HT-29 (cell line): ENCODE measurements around the gene PACSIN3. TPM values are rescaled to one million over a fixed set of nuclear protein-coding genes. Genes with fewer than 3 reads are reported as not detected.
"Not testable (repeated sequence)": the region's sequence is repeated elsewhere in the genome, so short reads cannot be mapped to it uniquely, and the experiment has no call there.

Source experiments
- DNase-seq: peaks from one replicate; pipeline ENCODE4 v3.0.0-alpha.2; 2015; ENCODE audit warnings: low spot score
- total RNA-seq: library from RNA; depleted of rRNA; stranded (reverse); fragments of >200 nt; shearing (Covaris generic); gene quantifications from 2 replicates; pipeline ENCODE4 v1.2.3, GENCODE V29; 2014; rRNA removed

The PACSIN3 gene
- total RNA-seq, result 2.6 and 3.7 TPM in 2 replicates

DNA sequence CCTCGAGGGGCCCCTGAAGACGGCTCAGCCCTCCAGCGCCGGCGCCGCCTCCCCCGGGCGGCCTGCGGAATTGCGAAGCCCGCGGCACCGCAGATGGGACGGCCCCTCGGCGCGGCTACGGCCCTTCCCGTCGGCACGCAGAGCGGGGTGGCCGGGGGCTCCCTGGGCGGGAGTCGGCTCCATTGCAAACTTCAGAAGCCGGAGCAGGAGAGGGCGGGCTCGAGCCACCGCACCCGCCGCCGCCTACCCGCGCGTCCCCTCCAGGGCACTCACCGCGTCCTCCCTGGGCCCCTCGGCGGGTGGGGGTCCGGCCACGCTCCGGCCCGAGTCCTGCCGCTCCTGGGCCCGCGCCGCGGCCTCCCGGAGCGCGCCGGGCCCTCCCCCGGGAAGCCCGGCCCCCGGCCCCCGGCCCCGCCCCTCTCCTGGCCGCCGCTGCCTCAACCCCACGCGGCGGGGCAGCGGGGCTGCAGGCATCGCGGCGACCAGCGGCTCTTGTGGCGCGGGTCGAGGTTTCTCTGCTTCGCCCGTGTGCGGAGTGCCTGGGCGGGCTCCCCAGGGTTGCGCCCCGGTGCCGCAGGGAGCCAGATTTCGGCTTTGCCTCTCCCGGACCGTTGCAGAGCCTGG, at the start of gene PACSIN3:
Gene PACSIN3 (minus strand): TSS at position 359 of the 624 bp plus-strand sequence. CDS start 3,707 bp downstream, outside the sequence.
- DNase-seq, result no peak

DNA sequence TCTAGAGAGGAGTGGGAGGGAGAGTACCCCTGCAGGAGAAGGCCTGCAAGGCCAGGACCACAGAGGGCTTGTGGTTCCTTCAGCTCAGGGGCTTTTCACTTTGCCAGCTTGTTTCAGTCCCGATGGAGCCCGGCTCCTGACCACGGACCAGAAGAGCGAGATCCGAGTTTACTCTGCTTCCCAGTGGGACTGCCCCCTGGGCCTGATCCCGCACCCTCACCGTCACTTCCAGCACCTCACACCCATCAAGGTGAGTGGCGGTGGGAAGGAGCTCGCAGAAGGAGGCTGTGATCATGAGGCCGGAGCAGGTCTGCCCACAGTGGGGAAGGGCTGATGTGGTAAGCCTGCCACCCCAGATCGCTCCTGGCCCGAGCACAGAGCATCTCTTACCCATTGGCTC, 48.9 kb upstream of the PACSIN3 start:
- DNase-seq, result no peak

- DNase-seq, result peak; percentile 68
Observed at GRCh38 chr11:47234669-47235100, 48.5 kb upstream of the PACSIN3 start.

DNA sequence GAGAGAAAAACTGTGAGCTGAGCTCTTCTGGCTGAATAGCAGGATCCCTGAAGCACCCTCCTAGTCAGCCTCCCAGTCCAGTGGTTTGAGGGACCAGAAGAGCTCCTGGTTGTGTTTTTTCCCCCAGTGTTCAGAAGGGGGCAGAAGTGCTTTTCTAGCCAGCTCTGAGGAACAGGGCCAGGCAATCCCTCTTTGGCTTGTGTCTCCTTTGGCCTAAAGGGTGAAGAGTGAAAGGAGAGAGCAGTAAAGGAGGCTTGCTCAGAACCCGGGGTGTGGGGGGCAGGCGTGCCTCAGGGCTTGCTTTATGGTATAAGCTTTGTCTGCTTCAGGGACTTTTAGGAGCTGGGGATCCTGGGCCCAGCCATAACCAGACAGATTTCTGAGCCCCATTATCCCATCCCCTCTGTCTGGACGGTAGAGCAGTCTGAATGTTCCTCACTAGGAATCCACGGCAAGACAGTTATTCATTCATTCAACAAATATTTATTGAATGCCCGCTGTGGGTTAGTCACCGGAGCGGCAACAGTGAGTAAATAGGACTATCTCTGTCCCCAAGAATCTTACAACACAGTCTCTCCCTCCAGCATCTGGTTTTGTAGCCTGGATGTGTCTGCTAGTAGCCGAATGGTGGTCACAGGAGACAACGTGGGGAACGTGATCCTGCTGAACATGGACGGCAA, 47.9 kb upstream of the PACSIN3 start:
- peak; percentile 74 for DNase-seq

DNA sequence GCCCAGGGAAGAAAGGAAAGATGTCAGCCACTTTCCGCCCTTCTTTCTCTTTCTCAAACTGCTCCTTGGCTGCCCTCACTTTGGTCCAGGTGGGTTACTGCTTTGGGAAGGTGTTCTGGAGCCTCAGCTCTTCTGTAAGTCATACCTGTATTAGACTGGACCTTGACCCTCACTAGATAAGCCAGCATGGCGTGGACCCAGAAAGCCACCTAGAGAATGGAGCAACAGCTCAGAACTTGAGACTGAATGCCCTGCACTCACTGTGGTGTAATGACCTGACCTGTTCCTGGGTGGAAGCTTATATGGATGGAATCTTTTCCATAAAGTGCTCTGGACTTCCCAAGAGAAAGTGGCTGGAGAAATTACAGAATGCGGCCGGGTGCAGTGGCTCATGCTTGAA, 46.8 kb upstream of the PACSIN3 start:
- no peak for DNase-seq

DNA sequence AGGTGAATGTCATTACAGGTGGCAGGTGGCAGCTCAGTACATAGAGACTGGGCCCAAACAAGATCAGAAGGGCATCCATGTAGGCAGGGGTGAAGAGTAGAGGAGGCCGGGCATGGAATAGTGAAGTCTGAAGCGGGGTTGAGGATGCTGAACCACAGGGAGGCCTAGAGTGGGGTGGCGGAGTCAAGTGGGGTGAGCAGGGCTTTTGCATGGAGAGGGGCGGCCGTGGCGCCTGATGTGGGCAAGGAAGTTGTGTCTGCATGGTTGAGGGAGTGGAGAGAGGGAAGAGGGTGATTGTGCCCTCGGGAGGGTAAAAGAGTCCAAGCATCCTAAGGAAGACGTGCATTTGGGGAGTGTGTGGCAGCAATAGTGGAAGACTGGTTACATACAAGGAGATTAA, 42.9 kb upstream of the PACSIN3 start:
- DNase-seq, result no peak

- no peak for DNase-seq
Observed at GRCh38 chr11:47225552-47226400, 39.5 kb upstream of the PACSIN3 start.

DNA sequence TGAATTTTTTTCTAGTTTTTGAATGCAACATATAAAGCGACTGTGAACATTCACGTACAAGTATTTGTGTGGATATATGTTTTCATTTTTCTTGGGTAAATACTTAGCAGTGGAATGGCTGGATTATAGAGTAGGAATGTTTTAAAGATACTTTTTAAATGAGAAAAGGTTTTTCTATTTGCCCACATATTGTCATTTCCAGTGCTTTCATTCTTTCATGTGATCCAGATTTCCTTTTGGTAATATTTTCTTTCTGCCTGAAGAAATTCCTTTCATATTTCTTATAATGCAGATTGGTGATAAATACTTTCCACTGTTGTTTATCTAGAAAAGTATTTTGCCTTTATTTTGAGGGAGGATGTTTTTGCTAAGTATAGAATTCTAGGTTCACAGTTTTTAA, 36.5 kb upstream of the PACSIN3 start:
- DNase-seq, result no peak

GRCh38 chr11:47220401-47220821, 34.2 kb upstream of the PACSIN3 start:
- DNase-seq, result no peak

DNA sequence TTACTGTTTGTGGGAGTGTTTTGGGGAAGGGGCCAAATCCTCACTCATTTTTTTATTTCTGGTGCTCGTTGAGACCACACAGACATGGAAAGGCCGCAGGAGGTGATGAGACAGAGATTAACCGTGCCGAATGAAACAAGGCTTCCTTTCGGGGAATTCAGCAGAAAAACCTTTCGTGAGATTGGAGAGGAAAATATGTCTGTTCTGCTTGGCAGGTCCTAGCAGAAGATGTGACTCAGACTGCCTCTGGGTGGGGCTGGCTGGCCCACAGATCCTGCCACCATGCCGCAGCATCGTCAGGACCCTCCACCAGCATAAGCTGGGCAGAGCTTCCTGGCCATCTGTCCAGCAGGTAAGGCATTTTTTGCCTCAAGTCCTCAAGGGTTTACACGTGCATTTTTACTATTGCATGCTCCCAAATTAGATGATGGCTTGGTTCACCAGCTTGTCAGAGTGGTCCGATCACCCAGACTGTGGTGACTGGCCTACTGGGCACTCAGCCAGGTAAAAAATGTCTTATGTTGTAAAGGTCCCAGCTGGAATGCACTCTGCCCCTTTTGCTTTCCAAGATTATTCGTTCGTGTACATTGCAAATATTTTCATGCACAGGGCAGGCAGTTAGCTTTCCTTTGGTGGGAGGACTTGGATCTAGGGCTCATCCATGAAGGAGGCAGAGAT, 30.0 kb upstream of the PACSIN3 start:
- peak; percentile 96 for DNase-seq

DNA sequence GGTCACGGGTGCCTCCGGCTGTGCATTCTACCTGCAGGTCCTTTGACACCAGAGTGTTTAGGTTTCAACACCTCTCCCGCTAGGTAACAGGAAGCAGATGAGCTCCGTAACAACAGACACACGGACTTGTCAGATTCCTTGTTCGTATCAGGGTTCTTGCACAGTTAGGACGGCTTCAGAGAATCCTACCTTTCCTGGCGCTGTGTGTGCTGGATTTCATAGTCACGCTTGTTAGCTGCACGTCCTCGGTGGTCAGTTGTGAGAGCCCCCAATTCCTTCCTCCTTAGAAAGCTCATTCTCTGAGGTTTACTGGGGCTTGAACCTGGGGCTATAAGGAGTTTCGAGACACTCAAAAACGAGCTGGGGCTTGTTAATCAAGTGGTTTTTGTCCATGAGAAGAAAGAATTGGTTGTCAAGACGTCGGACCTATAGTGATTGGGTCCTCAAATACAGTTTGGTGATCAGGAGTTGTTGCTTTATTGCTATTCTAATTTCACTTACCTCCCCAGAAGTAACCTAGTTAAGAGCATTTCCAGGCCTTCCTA, 29.2 kb upstream of the PACSIN3 start:
- DNase-seq, result no peak

DNA sequence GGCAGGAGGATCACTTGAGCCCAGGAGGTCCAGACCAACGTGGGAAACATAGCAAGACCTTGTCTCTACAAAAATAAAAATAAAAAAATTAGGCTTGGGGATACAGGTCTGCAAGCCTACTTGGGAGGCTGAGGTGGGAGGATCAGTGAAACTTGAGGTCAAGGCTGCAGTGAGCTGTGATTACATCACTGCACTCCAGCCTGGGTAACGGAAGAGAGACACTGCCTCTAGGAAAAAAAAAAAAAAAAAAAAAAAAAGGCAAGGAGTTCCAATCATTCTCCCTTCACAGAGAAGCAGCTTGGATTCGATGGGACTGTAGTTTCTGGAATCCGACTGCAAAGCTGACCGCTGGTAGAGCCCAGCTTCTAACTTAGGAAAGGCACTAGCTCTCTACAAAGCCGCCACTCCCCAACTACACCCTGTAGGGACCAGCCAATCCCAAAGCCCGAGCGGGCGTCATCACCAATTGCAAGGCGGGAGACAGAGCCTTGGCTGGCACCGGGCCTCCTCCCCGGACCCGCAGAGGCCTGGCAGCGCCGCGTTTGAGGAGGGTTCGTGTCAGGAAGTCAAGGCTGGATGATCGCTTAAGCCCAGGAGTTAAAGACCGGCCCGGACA, 27.8 kb upstream of the PACSIN3 start:
- peak; percentile 95 for DNase-seq

DNA sequence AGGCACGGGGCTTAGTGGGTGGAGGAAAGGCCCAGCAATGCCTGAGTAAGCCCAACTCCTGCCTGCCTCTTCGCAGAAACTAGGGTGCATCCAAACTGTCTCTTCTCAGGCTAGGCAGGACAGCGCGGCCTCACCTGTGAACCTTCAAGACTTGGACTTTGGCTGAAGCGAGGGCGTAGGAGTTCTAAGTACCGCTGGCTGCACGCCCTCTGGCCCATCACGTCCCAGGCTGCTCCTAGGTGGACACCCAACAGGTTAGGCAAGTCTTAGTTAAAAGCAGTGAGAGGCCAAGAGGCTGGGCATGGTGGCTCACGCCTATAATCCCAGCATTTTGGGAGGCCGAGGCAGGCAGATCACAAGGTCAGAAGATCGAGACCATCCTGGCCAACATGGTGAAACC, 26.7 kb upstream of the PACSIN3 start:
- DNase-seq, result peak; percentile 49

DNA sequence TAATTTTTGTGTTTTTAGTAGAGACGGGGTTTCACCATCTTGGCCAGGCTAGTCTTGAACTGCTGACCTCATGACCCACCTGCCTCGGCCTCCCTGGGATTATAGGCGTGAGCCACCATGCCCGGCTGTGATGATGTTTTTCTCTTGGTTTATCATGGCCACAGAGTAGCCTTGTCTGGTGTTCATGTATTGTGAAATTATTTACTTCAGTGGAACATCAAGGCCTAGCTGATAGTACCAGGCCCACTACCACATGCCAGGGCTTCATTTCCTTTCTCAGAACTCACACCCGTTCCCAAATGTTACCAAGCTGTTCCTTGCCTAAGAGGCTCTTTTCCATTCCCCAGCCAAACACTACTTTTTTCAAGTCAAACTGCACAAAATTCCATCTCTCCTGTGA, 22.4 kb upstream of the PACSIN3 start:
- no peak for DNase-seq

DNA sequence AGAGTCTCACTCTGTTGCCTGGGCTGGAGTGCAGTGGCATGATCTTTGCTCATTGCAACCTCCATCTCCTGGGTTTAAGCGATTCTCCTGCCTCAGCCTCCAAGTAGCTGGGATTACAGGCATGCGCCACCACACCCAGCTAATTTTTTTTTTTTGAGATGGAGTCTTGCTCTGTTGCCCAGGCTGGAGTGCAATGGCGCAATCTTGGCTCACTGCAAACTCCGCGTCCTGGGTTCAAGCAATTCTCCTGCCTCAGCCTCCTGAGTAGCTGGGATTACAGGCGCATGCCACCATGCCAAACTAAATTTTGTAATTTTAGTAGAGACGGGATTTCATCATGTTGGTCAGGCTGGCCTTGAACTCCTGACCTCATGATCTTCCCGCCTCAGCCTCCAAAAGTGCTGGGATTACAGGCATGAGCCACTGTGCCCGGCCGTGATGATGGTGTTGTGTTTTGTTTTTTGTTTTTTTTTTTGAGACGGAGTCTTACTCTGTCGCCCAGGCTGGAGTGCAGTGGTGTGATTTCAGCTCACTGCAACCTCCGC, 21.8 kb upstream of the PACSIN3 start:
- not testable (repeated sequence) for DNase-seq

DNA sequence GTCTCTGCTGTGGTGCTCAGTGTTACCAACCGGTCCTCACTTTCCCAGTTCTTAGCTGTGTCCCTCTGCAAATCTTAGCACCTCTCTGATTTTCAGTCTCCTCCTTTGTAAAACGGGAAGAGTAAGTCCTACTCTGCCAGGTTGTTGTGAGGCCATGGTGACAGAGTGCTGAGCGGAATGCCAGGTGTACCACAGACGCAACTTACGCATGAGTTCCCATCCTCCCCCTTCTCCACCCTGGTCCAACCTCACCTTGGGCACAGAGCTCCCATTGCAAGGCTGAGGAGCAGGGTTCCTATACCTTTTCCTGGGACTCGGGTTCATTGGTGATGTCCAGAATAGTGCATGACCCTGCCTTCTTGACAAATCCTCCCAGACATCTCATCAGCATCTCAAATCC, 21.2 kb upstream of the PACSIN3 start:
- DNase-seq, result no peak

GRCh38 chr11:47206577-47206976, 20.3 kb upstream of the PACSIN3 start:
- DNase-seq, result not testable (repeated sequence)

GRCh38 chr11:47204637-47204989, 18.4 kb upstream of the PACSIN3 start:
- DNase-seq, result peak; percentile 42

DNA sequence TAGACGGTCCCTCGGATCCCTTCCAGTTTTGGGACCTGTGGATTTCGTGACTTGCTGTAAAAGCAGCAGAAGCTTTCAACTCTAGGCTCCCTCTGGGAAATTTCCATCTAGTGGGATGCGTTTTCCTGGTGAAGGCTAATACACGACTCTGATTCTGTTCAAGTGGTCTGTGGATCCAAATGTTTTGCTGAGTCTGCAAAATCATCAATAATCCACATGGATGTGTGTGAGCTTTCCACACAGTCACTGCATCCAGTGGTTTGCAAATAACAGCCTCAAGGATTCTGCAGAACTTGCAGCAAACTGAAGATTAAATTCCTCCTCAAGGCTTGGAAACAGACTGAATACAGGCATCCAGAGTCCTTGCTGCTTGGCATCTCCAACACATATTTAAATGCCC, 16.3 kb upstream of the PACSIN3 start:
- DNase-seq, result no peak

DNA sequence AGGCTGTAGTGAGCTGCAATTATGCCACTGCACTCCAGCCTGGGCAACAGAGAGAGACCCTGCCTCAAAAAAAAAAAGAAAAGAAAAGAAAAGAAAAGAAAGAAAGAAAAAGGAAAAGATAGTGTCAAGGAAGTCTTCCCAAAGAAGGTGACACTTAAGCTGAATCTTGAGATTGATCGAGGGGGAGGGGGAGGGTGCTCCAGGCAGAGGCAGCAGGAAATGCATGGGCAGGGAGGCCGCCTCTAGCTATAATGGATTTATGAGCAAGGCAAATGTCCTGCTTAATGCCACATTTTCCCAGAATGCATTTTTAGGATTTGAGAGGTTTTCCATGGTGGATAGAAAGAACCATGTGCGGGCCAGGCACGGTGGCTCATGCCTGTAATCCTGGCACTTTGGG, 14.8 kb upstream of the PACSIN3 start:
- DNase-seq, result no peak

DNA sequence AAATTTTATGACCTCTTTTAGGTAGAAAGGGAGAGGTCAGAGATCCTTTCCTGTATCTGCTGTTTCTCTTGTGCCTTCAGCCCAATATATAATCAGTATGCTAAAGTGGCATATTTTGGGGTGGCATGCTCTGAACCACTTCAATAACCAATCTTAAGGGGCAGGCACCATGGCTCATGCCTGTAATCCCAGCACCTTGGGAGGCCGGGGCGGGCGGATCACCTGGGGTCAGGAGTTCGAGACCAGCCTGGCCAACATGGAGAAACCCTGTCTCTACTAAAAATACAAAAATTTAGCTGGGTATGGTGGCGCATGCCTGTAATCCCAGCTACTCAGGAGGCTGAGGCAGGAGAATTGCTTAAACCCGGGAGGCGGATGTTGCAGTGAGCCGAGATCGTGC, 11.9 kb upstream of the PACSIN3 start:
- not testable (repeated sequence) for DNase-seq
